ENCODE data around the gene TOX2. TPM values are rescaled to one million over a fixed set of nuclear protein-coding genes. Genes with fewer than 3 reads are reported as not detected.

TOX2 gene
- total RNA-seq, 1 donor from 2014 or later = 0.16 TPM

GRCh38 chr20:43899274-43900120 is 15.2 kb upstream of the TOX2 start:
- no peaks in the 10 kb centered on the region for H3K79me2 ChIP-seq (ENCODE audit: insufficient read depth, low read length)
- no peak overlapping the region for H3K4me3 ChIP-seq (ENCODE audit: insufficient read depth, low read depth, low read length)
- no peak overlapping the region for H3K4me2 ChIP-seq (ENCODE audit: low read length)
- Mint-ChIP-seq H3K27ac (ENCODE audit: unreplicated experiment) (no peak overlapping the region), H3K27me3 (ENCODE audit: low read depth, unreplicated experiment) (peaks cover 32% of the 10 kb centered on the region), H3K4me3 (ENCODE audit: unreplicated experiment) (no peak overlapping the region), H3K36me3 (ENCODE audit: low read depth, unreplicated experiment) (no peaks in the 10 kb centered on the region), H3K4me1 (ENCODE audit: low read depth, unreplicated experiment) (peaks cover 5% of the 10 kb centered on the region), H3K9me3 (ENCODE audit: unreplicated experiment) (peaks cover 12% of the 10 kb centered on the region)
- TF ChIP-seq CTCF (IDR thresholded peaks at IDR 0.05; ENCODE audit: insufficient read depth, low read depth, low read length) (no peak), EZH2 (IDR thresholded peaks at IDR 0.05; ENCODE audit: insufficient read depth, low read length) (no peak)
- H3K36me3 ChIP-seq (ENCODE audit: insufficient read depth, low read length) = no peaks in the 10 kb centered on the region
- H4K20me1 ChIP-seq (ENCODE audit: insufficient read depth, low read length) = no peaks in the 10 kb centered on the region
- H3K9me3 ChIP-seq (ENCODE audit: insufficient read depth, low read depth, low read length) = no peaks in the 10 kb centered on the region
- H3K27ac ChIP-seq (ENCODE audit: low read depth, low read length) = no peak overlapping the region
- FAIRE-seq (no peak), DNase-seq (ENCODE audit: low read depth) (no peak)
- H2AFZ ChIP-seq (ENCODE audit: low read depth, low read length) = no peak overlapping the region
- H3K4me1 ChIP-seq (ENCODE audit: insufficient read depth, low read length) = peaks cover 8% of the 10 kb centered on the region
- H3K27me3 ChIP-seq (ENCODE audit: insufficient read depth, low read length) = no peaks in the 10 kb centered on the region
- H3K9ac ChIP-seq (ENCODE audit: low read length) = no peak overlapping the region

GRCh38 chr20:43900121-43900466 is 14.6 kb upstream of the TOX2 start:
- no peak for DNase-seq (ENCODE audit: low read depth)

GRCh38 chr20:43900496-43900895 is 14.2 kb upstream of the TOX2 start:
- H3K4me3 Mint-ChIP-seq (ENCODE audit: unreplicated experiment) = no peak overlapping the region
- TF ChIP-seq EZH2 (IDR thresholded peaks at IDR 0.05; ENCODE audit: insufficient read depth, low read length) (no peak), CTCF (IDR thresholded peaks at IDR 0.05; ENCODE audit: insufficient read depth, low read depth, low read length) (no peak)
- no peaks in the 10 kb centered on the region for H3K36me3 Mint-ChIP-seq (ENCODE audit: low read depth, unreplicated experiment)
- Histone ChIP-seq H3K27me3 (ENCODE audit: insufficient read depth, low read length) (no peaks in the 10 kb centered on the region), H3K4me3 (ENCODE audit: insufficient read depth, low read depth, low read length) (no peak overlapping the region), H3K36me3 (ENCODE audit: insufficient read depth, low read length) (no peaks in the 10 kb centered on the region), H4K20me1 (ENCODE audit: insufficient read depth, low read length) (no peaks in the 10 kb centered on the region), H3K79me2 (ENCODE audit: insufficient read depth, low read length) (no peaks in the 10 kb centered on the region), H3K4me1 (ENCODE audit: insufficient read depth, low read length) (no peaks in the 10 kb centered on the region), H3K4me2 (ENCODE audit: low read length) (no peak overlapping the region), H3K9me3 (ENCODE audit: insufficient read depth, low read depth, low read length) (no peaks in the 10 kb centered on the region), H3K27ac (ENCODE audit: low read depth, low read length) (no peak overlapping the region), H3K9ac (ENCODE audit: low read length) (no peak overlapping the region), H2AFZ (ENCODE audit: low read depth, low read length) (no peak overlapping the region)
- H3K4me1 Mint-ChIP-seq (ENCODE audit: low read depth, unreplicated experiment) = no peaks in the 10 kb centered on the region
- peaks cover 36% of the 10 kb centered on the region for H3K27me3 Mint-ChIP-seq (ENCODE audit: low read depth, unreplicated experiment)
- FAIRE-seq = no peak
- no peak for DNase-seq (ENCODE audit: low read depth)
- peaks cover 12% of the 10 kb centered on the region for H3K9me3 Mint-ChIP-seq (ENCODE audit: unreplicated experiment)
- no peak overlapping the region for H3K27ac Mint-ChIP-seq (ENCODE audit: unreplicated experiment)

More at GRCh38 chr20:43900121-43900466, 14.6 kb upstream of the TOX2 start:
- FAIRE-seq = no peak
- Histone ChIP-seq H3K36me3 (ENCODE audit: insufficient read depth, low read length) (no peaks in the 10 kb centered on the region), H3K9me3 (ENCODE audit: insufficient read depth, low read depth, low read length) (no peaks in the 10 kb centered on the region), H2AFZ (ENCODE audit: low read depth, low read length) (no peak overlapping the region), H3K9ac (ENCODE audit: low read length) (no peak overlapping the region), H3K79me2 (ENCODE audit: insufficient read depth, low read length) (no peaks in the 10 kb centered on the region), H3K4me1 (ENCODE audit: insufficient read depth, low read length) (peaks cover 2% of the 10 kb centered on the region), H3K4me2 (ENCODE audit: low read length) (no peak overlapping the region), H3K27ac (ENCODE audit: low read depth, low read length) (no peak overlapping the region), H3K27me3 (ENCODE audit: insufficient read depth, low read length) (no peaks in the 10 kb centered on the region), H3K4me3 (ENCODE audit: insufficient read depth, low read depth, low read length) (no peak overlapping the region), H4K20me1 (ENCODE audit: insufficient read depth, low read length) (no peaks in the 10 kb centered on the region)
- H3K36me3 Mint-ChIP-seq (ENCODE audit: low read depth, unreplicated experiment) = no peaks in the 10 kb centered on the region
- H3K4me3 Mint-ChIP-seq (ENCODE audit: unreplicated experiment) = no peak overlapping the region
- peaks cover 34% of the 10 kb centered on the region for H3K27me3 Mint-ChIP-seq (ENCODE audit: low read depth, unreplicated experiment)
- H3K4me1 Mint-ChIP-seq (ENCODE audit: low read depth, unreplicated experiment) = peaks cover 1% of the 10 kb centered on the region
- H3K9me3 Mint-ChIP-seq (ENCODE audit: unreplicated experiment) = peaks cover 12% of the 10 kb centered on the region
- no peak for TF ChIP-seq EZH2 (IDR thresholded peaks at IDR 0.05; ENCODE audit: insufficient read depth, low read length)
- H3K27ac Mint-ChIP-seq (ENCODE audit: unreplicated experiment) = no peak overlapping the region
